Activated CD4-positive, alpha-beta T cell treated with anti-CD3 and anti-CD28 coated beads, Interleukin-2, Interleukin-6, amounts not matched to agents 100 ng/mL and 50 ng/mL, durations not matched to agents 16 hours and 8 hours (primary cell): ENCODE data around the gene PRPF40B.
"Not testable (repeated sequence)": the region's sequence is repeated elsewhere in the genome, so short reads cannot be mapped to it uniquely, and the experiment has no call there.

Experiments
- DNase-seq: peaks from one replicate; pipeline ENCODE4 v3.0.0-alpha.2; 2020

Gene PRPF40B

DNA sequence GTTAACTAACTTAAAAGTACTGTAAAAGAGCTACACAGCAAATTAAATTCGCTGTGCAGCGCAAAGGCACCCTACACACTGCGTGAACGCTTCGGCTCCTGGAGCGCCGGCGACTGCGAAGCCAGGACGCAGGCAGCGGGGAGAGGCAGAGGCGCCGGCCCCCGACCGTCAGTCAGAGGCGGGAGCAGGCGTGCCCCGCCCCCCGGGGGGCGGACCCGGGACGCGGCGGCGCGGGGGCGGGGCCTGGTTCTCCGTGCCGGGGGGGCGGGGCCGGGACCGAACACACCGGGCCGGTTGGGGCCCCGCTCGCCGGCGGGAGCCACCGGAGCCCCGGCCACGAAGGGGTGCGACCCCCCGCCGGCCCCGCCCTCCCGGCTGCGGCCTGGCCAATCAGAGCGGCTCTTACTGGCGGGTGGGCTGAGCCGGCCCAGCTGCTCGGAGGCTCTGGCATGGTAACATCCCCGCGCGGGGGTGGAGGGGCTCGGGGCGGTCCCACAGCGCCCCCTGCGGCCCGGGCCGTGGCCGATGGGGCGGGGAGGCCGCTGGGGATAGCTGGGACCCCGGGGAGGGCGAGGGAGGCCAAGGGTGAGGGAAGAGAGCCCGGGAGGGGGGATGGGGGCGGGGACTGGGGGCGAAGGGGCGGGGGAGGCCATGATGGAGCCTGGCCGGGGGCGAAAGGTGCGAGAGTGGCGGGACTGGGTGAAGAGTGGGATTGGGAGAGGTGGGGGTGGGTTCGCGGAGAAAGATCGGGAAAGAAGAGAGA is at the start of gene PRPF40B:
Gene PRPF40B, plus strand, starts transcription at position 420 of the 763 bp plus-strand sequence. Its CDS starts 30 bp downstream, at position 450.
- peak; percentile 89 for DNase-seq

DNA sequence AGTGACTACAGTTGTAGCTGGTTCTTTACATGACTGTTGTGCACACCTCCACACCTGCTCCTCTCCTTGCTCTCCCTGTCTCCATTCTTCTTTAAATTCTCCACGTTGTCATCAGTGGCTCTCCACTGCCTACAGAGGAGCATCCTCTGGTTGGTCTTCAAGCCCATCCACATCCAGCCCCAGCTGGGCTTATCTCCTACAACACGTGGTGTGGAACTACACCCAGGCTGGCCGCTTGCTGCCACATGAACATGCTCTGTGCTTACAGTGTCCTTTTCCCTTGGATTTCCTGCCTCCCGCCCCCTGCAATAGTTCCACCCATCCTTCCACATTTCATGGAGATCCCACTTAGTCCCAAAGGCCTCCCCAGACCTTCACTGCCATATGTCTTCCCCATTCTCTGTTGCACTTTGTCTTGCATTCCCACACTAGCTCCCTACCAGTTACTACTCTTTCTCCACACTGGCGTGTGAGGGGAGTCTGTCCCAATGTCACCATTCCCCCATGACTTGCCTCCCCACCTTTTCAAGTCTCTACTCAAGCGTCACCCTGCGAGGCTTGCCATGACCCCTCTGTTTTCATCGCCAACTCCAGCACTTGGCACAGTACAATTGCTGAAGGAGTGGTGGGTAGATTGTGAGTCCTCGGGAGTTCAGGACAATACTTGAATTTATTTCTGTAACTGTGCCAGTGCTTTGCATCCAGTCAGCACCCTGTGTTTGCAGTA is 45.6 kb upstream of the PRPF40B start:
- no peak for DNase-seq

DNA sequence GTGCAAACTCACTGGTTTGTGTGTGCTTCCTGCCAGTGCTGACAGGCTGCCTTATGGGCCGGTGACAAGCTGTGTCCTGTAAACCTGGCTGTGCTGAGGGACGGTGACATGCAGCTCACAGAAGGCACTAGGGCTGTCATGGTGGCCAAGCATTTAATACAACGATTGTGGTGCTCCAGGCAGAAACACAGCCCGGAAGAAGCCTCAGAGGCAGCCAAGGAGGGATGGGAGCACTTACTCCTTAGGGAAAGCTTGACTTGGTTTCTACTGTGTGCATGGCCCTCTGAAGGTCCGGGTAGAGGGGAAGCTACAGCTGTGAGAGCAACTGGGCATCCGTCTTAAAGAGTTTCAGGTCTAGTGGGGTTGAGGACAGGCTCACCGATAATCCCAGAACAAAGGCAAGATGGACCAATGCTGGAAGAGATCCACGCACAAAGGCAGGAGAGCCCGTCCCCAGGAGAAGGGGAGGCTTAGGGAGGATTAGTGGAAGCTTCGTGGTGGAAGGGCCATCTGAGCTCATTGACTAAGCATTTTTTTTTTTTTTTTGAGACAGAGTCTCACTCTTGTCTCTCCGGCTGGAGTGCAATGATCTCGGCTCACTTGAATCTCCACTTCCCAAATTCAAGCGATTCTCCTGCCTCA is 44.8 kb upstream of the PRPF40B start:
- DNase-seq = no peak

GRCh38 chr12:49580572-49581535 is 42.5 kb upstream of the PRPF40B start:
- peak; percentile 69 for DNase-seq

DNA sequence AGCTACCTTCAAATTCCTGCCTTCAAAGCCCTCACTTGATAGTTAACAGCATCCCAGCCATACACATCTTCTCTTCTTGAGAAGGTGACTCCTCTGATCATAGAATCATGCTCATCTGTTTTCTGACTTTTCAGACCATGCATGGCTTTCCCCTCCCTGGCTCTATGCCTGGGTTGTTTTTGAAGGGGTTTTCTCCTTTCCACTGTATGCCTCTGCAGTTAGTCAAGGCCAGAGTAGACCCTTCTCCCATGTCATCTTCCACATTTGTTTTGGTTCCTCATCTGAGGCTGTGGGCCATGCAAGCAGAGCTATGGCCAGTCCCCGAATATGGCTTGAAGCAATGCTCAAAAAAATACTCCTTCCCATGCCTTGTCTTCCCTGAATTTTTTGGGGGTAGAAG is 41.2 kb upstream of the PRPF40B start:
- DNase-seq = no peak

DNA sequence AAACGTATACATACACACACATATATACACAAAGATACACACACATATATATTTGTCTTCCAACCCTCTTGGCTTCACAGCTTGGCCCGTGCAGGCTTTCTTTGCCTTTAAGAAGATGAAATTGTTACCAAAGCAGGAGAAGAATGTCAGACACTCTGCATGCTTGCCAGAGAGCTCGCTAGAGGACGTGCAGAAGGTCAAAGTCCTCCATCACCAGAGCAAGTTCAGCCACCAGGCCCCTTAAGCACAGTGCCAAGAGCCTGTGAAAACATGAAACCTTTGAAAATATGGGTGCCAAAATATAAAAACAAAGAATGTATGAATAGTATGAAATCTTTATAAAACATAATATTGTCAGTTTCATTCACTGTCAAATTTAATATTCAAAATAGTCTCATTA is 40.5 kb upstream of the PRPF40B start:
- no peak for DNase-seq

- no peak for DNase-seq
Observed at GRCh38 chr12:49583366-49584094, 39.8 kb upstream of the PRPF40B start.

DNA sequence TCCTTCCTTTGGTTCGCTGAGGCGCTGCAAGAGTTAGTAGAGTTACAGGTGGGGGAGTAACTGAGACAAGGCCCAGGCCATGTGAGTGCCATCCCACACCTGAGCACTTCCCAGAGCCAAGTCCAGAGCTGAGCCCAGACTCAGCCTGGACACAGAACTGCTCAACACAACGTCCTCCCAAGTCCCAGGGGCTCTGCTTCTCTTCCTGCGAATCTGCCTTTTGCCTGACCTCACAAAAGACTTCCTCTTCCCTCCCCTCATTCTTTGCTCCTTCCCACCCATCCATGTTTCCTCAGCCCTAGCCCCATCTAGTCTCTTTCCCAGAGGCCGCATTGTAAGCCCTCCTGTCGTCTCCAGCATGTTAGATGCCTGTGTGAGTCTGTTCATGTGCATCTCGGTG is 38.8 kb upstream of the PRPF40B start:
- no peak for DNase-seq

- no peak for DNase-seq
Observed at GRCh38 chr12:49585477-49586459, 37.6 kb upstream of the PRPF40B start.

- DNase-seq = no peak
Observed at GRCh38 chr12:49587174-49587908, 36.0 kb upstream of the PRPF40B start.

DNA sequence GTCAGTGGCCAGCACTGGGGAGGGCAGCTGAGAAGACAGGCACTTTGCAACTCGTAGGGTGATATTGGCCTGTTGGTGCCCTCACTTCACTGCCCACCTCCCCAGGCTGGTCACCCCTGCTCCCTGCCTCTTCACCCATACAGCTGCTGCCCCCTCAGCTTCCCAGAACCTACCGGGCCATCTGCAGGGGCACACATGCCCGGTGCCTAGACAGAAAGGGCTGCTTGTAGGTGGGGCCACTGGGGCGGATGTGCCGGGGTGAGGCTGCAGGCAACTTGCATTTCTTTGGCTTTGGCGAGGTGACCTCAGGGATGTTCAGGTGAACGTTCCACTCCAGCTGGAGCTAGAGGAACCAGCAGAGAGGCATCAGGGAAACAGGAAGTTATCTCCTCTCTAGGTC is 35.1 kb upstream of the PRPF40B start:
- DNase-seq = no peak

GRCh38 chr12:49588721-49589516 is 34.4 kb upstream of the PRPF40B start:
- DNase-seq = no peak

DNA sequence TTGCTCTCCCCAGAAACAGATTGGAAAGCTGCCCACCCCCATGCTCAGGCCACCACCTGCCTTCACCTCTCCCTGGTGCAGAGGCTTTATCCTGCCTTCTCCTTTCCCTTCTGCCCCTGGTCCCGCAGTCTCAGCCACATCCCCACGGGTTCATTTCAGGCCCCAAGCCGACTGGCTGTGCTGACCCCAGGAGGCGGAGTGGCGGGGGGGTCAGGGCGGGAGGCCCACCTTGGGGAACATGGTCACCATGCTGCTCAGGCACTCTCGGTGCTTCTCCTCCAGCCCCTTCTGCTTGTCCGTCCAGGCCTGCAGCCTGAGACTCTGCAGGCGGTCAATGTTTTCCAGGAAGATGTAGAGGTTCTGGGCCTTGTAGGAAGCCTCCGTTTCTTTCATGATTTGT is 24.8 kb upstream of the PRPF40B start:
- DNase-seq = no peak

- no peak for DNase-seq
Observed at GRCh38 chr12:49599961-49600360, 23.4 kb upstream of the PRPF40B start.

DNA sequence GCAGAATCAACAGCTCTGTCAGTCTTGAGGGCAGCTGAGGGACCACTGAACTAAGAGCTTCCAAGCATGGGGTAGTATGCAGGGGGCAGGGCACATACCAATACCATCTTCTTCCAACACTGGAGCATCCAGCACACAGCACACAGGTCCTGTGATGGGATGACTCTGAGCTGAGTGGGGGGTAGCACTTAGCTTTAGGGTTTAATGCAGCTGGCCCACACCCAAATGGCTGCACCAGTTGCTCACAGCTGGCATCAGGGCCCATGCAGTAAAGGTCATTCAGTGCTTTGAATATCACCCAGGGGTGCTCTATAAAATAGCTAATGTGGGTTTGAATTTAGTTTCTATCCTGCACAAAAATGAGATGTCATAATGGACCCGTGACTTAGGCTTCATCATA is 19.6 kb upstream of the PRPF40B start:
- DNase-seq = no peak

- DNase-seq = no peak
Observed at GRCh38 chr12:49604856-49605255, 18.5 kb upstream of the PRPF40B start.

- DNase-seq = not testable (repeated sequence)
Observed at GRCh38 chr12:49605539-49605938, 17.8 kb upstream of the PRPF40B start, which contains the start of gene FAM186B. Gene FAM186B, minus strand, starts transcription at chr12:49605639. Its CDS starts 162 bp downstream, at chr12:49605477.

DNA sequence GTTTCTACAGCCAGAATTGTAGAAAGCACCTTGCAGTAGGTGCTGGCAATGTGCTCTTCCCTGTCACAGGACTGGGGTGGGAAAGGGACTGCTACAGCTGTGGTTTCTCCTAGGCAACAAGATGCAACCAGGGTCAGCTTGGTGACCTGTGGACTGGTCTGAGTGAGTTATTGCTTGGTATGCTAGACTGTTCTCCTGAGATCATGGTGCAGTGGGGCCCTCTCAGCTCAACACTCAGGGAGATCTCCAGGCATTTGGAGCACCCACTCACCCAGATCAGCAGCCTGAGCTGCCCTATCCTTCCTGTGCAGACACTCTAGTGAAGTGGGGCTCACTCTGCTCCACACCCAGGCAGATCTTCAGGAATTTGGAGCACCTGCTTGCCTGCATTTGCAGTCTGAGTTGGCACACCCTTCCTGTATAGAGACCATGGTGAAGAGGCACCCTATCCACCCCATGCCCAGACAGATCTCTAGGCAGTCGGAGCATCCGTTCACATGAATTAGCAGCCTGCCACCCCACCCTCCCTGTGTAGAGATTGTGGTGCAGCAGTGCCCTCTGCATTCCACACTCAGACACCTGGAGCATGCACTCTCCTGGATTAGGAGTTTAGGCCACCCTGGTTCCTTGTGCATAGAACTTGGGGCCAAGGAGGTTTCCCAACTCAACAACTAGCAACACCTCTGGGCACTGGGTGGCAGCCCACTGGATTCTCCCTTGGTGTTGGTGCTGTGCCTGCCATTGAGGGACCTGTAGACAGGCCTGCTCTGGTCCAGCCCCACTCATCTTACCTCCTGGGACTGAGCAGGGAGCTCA is 14.1 kb upstream of the PRPF40B start:
- no peak for DNase-seq
